Posterior cingulate gyrus (tissue), 11 donors: ENCODE measurements around the gene HNRNPUL2.
"Not testable (repeated sequence)": the region's sequence is repeated elsewhere in the genome, so short reads cannot be mapped to it uniquely, and the experiment has no call there.

ENCODE experiments used
- DNase-seq, 10 donors: peaks; one replicate each; pipeline versions ENCODE4 v3.0.0 to v3.0.0-alpha.2; 2020 to 2021; ENCODE audit warnings: mixed read lengths in 3 of 10
- intact Hi-C: fragments of 100-400 bp; cut with DNase I; formaldehyde crosslinking; loops from one replicate; pipeline ENCODE4 v1.15.1; 2023

The HNRNPUL2 gene

DNA sequence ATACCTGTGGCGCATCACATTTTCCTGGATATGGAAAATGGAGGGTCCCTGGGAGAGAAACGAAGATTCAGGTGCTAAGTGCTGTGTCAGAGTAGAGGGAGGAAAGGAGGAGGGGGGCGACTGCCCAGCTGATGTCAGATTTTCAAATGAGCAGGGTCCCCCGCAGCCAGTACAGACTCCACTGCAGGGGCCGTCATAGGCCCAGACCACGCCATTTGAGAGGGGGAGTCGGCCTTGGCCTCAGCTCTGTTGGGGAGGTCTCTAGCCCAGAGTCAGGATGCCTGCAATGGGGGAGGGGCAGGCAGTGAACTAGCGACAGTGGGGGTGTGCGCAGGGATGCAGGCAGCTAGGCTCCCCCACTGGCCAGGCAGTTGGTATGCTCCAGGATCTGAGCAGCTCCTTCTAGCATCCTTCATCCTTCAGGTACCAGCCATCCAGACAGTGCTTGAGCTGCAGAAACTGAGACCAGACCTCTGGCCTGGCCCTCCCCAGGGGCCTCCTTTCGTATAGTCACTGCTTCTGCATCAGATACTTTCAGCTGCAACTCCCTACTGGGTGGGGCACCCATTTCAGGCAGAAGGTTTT lies 19.9 kb downstream of the HNRNPUL2 start, which contains the start of the genes BSCL2 and GNG3:
BSCL2 (minus strand) TSS at position 148 of the 585 bp plus-strand sequence. CDS start 229 bp downstream, outside the sequence.
GNG3 (plus strand) TSS at position 400 of the 585 bp plus-strand sequence. CDS start 620 bp downstream, outside the sequence.
- DNase-seq: peak; percentile 62 to 99 (median 95)
- intact Hi-C loops: loop anchor here (10.0 kb wide), 1 partner anchor 113 kb away; the partner anchor contains the start of gene TUT1

DNA sequence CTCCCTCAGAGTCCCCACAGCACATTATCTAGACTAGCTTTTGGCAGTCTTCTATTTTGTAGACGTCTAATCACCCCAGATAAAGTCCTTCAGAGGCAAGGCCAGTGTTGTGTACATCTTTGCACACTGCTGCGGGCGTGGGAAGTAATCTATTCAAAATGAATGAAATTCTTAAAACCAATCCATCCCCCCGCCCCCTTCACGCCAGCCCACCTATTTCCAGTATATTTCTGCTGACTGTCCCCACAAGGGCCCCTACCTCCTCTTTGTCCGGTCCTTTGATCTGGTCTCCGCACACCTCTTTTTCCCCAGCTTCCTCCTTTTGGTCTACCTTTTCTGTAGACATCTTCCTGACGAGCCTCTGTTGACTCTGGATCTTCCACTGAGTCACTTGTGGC lies 20.4 kb downstream of the HNRNPUL2 start:
- intact Hi-C loops: loop anchor here (10.0 kb wide), 1 partner anchor 112 kb away; the partner anchor contains the start of gene TUT1
- DNase-seq: no peak

DNA sequence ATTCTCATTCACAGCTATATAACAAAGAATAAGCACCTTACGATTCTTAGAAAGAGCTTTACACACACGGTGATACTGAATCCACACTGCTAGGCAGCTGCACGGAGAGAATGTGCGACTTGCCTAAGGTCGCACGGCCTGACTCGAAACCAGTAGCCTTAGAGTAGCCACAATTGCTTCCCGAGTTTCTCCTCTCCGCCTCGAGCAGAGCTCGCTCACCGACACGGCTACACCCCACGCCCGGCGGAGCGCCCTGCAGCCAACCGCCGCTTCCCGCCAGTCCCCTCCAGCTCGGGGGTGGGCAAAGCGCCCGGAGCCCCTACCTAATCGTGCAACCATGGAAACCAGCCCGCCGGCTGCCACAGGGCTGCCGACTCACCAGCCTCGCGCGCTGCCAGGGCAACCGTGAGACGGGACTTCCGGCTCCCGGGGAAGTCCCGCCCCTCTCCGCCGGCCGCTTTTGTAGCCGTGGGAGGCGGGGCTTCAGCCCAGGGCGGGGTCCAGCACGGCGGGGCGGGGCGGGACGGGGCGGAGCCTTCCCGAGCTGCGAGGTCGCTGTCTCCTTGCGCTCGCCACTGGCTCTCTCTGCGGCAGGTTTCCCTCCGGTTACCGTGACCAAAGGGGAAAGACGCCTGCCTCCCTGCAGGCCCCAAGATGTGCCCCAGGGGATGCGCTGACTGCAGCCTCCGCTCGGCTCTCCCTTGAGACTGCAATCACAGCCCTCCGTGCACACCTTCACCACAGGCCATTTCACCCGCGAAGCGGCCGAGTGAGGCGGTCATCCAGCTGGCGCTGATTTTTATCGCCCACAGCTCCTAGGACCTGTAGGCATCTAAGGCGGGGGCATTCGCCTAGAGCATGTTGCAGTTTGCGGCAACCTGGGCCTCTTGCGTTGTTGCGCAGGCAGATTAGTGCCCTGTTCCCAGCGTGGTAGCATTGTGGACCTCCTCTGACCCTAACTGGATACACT lies 21.1 kb downstream of the HNRNPUL2 start:
- intact Hi-C loops: loop anchor here (10.0 kb wide), 1 partner anchor 111 kb away; the partner anchor contains the start of gene TUT1
- DNase-seq: peak; percentile 91 to 99 (median 96)

DNA sequence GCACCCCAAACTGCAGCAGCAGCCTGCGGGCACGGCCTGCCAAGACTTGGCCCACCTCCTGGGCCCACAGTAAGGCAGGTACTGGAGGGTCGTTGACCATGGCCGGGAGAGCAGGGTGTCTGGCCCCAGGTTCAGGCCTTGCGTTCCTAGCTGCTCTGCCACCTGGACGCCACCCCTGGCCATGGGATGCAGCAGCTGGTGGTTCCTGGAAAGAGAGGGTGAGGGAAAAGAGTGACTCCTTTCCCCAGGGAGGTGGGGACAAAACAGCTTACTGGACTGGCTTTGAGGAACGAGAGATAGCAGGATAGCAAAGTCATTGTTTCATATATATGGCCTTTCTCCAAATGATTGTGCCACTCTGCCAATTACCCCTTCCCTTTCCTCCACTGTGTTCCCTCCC lies 21.8 kb downstream of the HNRNPUL2 start:
- intact Hi-C loops: loop anchor here (10.0 kb wide), 1 partner anchor 111 kb away; the partner anchor contains the start of gene TUT1
- peak in 1 of 10 donors; percentile 74 for DNase-seq

DNA sequence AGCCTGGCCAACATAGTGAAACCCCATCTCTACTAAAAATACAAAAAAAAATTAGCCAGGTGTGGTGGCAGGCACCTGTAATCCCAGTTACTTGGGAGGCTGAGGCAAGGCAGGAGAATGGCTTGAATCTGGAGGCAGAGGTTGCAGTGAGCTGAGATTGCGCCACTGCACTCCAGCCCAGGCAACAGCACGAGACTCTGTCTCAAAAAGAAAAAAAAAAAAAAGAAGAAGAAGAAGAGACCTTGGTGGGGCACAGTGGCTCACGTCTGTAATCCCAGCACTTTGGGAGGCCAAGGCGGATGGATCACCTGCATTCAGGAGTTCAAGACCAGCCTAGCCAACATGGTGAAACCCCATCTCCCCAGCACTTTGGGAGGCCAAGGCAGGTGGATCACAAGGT lies 23.3 kb downstream of the HNRNPUL2 start:
- DNase-seq: peak in 1 of 10 donors; percentile 12
- intact Hi-C loops: loop anchor here (10.0 kb wide), 1 partner anchor 109 kb away; the partner anchor contains the start of gene TUT1

DNA sequence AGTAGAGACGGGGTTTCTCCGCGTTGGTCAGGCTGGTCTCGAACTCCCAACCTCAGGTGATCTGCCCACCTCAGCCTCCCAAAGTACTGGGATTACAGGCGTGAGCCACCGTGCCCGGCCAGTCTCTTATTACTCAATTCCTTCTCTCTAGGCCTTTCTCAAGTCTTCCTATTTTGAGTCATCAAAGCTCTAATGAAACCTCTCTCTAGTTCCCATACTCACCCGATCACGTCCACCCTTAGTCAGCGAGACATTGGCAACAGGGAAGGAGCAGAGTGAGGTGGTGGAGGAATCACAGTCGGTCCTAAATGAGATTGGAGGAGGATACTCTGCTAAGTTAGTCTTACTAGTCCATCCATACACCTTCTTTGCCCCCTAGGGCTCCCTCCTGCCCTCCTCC lies 25.0 kb downstream of the HNRNPUL2 start:
- peak in 1 of 10 donors; percentile 19 for DNase-seq
- intact Hi-C loops: loop anchor here (10.0 kb wide), 1 partner anchor 107 kb away; the partner anchor contains the start of gene TUT1

DNA sequence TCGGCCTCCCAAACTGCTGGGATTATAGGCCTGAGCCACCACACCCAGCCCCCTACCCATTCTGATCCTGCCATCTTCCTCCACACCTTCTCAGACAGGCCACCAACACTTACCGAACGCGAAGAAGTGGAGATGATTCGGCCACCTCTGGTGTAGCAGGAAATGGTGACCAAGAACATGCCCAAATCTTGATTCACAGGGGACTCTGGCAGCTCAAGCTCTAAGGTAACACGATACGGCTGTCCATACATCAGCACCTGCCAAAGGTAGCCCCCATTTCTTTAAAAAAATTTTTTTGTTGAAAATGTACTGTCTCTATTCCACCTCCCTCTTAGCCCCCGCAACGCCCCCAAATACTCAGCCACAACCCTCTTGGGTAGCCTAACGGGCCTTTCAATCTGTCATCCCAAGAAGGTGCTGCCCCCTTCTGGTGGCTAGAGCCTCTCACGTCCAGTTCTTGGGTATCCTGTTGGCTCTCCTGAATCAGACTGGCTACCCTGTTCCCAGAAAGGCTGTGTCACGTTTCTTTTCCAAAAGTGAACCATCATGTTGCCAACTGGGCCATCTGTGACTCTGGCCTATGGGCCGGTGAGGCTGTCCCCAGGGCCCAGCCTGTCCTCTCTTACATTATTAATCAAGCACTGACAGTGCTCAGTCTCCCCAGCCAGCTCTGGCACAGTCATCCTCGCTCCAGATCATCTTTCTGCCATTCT lies 32.6 kb downstream of the HNRNPUL2 start:
- intact Hi-C loops: loop anchor here (10.0 kb wide), 1 partner anchor 300 kb away; no protein-coding TSS in a partner anchor
- peak in 7 of 10 donors; percentile 62 to 95 (median 75) for DNase-seq

DNA sequence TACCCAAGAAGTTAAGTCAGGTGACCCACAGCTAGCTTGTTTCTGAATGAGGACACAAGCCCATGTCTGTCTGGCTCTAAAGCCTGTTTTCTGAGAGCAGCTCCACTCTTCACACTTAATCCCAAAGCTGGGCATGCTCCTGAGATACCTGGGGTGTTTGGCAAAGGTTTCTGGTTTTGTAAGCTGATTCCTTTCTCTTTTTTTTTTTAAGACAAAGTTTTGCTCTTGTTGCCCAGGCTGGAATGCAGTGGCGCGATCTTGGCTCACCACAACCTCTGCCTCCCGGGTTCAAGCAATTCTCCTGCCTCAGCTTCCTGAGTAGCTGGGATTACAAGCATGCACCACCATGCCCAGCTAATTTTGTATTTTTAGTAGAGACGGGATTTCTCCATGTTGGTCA lies 33.6 kb downstream of the HNRNPUL2 start:
- intact Hi-C loops: loop anchor here (10.0 kb wide), 1 partner anchor 299 kb away; no protein-coding TSS in a partner anchor
- not testable (repeated sequence) for DNase-seq

DNA sequence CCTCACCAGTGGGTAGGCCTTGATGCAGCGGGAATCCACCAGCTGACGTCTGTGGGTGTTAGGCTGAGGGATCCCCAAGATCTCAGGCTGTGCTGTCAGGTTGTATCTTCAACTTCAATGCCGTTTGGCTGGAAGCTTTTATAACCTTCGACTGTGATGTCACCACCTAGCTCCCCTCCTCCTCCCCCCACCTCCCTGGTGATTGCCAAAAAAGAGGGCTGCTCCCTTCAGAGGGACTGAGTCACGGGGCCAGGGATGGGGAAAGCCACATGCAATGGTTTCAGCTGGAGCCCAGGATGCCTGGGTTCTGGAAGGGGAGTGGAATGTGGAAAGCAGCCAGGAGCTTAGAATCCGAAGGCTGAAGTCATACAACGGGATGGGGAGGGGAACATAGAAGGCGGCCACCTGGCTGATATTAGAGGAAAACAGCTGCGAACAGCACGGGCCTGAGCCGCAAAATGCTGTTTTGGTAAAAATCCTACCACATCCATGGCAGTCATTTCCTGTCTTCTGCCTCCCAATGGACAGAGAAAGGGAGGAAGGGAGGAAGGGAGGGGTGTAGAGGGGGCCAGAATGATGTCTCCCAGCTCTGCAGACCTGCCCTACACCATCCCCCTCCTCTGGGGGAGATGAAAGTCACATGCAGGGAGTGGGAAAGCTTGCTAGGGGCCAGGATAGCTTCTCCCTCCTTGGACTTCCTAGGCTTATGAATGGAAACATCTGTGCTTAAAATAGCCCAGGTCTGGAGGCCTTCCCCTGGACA lies 37.7 kb downstream of the HNRNPUL2 start, which contains the start of gene LRRN4CL:
LRRN4CL (minus strand) TSS at position 110 of the 763 bp plus-strand sequence. CDS start 1,022 bp downstream, outside the sequence.
- peak in 3 of 10 donors; percentile 36 to 76 (median 42) for DNase-seq
- intact Hi-C loops: loop anchor here (10.0 kb wide), 1 partner anchor 295 kb away; no protein-coding TSS in a partner anchor

DNA sequence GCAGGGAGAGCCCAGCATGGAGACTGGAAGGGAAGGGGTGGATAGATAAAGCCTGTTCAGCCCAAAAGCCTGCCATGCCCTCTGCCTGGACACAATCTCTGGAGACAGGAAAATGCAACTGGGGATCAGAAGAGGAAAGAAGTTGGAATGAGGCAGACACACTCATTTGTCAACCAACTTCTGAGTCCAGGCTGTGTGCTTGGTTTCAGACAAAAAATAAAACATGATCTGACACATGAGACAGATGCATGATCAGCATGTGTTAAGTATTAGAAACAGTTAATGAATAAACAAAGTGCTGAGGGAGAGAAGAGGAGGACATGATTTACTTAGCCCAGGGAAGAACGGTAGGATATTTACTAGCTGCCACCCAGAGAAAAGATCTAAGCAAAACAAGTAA lies 38.8 kb downstream of the HNRNPUL2 start:
- intact Hi-C loops: no loop called here
- no peak for DNase-seq

DNA sequence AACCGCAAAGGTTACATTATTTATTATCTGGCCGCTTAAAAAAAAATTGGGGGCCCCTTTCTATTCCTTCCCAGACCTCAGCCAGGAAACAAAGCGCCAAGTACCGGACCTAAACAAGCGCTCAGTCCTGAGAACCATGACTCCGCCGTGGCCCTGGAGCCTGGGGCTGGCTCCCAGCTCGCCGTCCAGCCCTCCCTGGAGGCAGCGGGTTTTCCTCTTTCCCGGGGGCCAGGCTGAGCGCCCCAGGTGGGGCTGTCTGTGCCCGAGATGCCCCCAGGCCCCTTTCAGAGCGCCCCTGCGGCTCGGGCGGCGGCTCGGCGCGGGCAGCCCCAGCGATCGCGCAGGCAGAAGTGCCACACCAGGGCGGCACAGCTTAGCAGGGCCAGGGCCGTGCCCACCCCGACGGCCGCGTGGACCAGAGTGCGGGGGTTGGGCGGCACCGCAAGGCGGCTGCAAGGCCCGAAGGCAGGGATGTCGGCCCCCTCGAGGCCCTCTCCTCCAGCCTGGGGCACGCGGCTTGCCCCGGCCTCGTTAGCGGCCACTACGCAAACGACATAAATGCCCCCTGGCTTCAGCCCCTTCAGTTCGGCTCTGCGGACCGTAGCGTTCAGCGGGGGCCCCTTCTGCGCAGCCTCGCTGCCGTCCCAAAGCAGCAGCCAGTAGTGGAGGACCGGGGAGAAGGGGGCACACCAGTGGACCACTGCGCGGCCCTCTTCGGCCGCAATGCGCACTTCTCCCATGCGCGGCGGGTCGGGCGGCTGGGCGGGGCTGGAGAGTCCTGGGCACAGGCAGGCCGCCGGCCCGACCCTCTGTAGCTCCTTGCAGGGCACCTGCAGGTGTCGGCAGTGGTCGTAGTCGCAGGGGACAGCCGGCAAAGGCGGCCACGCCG lies 39.5 kb downstream of the HNRNPUL2 start:
- intact Hi-C loops: no loop called here
- peak in 2 of 10 donors; percentile 58 to 59 for DNase-seq

DNA sequence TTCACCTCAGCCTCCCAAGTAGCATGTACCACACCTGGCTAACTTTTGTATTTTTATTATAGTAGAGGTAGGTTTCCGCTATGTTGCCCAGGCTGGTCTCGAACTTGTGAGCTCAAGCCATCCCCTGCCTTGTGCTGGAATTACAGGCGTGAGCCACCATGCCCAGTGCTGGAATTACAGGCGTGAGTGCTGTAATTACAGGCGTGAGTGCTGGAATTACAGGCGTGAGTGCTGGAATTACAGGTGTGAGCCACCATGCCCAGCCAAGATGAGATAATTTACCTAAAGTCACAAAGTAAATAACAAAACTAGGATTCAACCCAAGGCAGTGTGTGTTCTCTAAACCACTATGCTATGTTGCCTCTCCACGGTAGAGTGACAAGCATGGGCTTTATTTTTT lies 44.7 kb downstream of the HNRNPUL2 start:
- intact Hi-C loops: no loop called here
- no peak for DNase-seq

DNA sequence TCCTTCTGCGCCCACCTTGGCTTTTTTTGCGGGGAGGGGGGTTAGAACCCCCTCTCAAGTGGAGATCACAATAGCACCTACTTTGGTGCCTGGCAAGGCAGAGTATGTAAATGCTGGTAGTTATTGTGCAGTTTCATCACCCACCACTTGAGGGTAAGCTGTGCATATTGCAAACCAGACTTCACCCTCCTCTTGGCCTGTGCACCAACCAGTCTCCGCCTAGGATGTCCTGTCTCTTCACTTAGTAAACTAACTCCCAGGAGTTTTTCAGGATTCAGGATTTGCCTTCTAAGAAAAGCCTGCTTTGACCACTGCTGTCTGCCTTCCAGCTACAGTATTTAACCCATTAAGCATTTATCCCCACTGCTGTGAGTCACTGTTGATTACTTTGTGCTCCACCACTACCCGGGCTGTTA lies 46.4 kb downstream of the HNRNPUL2 start:
- intact Hi-C loops: no loop called here
- DNase-seq: peak in 2 of 10 donors; percentile 29 to 49

DNA sequence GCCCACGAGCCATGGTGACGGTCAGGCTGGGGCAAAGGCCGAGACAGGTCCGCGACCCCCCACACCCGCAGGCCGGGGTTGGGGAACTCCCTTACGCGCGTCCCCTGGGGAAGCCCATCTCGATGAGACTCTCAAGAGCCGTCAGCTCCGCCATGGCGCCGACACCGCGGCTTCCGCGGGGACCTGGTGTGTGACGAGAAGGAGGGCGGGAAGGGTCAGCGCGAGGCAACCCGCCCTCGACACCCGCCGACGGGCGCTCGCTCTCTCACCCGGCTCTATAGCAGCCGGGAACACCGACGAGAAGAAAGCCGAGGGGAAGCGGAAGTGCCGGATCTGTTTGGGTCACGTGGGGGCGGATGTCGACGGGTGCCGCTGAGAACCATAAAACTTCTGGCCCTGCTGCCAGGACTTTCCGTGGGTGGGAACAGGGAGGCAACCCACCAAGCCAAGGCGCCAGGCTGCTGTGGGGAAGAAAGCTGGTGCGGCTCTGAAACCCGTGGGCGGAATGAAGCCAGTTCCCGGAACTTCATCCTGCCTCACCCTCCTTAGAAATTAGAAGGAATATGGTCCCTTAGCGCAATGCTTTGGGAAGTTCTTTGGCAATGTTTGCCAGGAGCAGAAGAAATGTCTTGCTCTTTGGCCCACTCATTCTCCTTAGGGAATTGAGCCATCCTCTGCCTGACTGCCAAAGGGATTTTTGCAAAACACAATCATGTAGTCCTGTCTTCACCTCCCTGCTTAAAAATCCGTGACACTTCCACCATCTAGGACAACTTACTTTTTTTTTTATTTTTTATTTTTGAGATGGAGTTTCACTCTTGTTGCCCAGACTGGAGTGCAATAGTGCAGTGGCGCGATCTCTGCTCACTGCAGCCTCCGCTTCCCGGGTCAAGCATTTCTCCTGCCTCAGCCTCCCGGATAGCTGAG lies 48.2 kb downstream of the HNRNPUL2 start, which contains the start of gene UBXN1:
UBXN1 (minus strand) TSS at position 304 of the 927 bp plus-strand sequence; CDS start at position 154, 150 bp downstream.
- intact Hi-C loops: loop anchor here (1.0 kb wide), 1 partner anchor 26 kb away; the partner anchor contains the start of gene INTS5
- DNase-seq: peak; percentile 83 to 98 (median 88)

DNA sequence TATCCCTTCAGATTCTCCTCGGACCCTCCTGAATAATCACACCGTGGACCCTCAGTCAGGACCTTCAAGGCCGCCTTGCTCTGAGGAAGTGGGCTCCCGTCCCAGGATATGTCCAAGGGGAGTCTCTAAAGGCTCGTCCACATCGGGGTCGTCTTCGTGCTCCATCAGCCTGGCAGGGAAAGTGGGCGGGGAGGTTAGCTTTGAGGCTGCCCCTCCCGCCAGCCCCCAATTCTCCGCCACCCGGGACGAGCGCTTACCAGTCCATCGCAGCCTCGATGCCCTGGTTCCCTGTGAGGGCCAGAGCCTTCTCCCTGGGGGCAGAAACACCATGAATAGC lies 48.9 kb downstream of the HNRNPUL2 start:
- intact Hi-C loops: no loop called here
- no peak for DNase-seq

DNA sequence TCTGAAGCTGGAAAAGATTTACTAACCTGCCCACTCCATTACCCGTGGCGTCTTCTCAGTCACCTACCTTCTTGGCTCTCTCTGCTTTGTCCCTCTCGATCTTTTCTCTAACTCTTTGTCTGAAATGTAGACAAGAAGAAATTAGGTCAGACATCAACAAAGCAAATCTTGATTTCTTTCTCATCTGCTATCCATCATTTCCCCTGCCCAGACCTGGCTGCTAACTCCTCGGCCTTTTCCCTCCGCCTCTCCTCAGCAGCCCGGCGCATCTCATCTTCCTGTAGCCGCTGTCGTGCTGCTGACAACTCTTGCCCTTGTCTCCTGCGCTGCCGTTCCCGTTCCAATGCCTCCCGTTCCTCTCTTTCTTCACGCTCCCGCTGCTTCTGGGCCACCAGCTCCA lies 49.5 kb downstream of the HNRNPUL2 start:
- DNase-seq: peak in 2 of 10 donors; percentile 11 to 22
- intact Hi-C loops: no loop called here

DNA sequence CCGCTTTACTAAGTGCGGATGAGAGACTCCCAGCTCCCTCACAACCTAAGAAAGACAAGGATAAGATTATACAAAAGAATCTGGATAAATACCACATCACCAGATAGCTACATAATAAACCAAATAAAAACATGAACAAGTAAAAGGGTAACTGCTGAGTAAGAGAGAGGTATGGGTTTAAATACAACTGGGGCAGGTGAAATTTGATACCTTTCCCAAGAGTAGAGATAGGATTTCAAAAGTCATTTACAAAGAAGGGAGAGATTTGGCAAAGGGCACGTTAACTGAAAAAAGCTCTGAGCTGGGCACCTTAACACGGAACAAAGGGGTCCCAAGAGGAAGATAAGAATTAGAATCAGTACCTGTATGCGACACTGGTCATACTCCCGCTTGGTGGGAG lies 50.1 kb downstream of the HNRNPUL2 start:
- DNase-seq: no peak
- intact Hi-C loops: no loop called here
